Measurements from ENCODE around the gene STOX2.

DNA sequence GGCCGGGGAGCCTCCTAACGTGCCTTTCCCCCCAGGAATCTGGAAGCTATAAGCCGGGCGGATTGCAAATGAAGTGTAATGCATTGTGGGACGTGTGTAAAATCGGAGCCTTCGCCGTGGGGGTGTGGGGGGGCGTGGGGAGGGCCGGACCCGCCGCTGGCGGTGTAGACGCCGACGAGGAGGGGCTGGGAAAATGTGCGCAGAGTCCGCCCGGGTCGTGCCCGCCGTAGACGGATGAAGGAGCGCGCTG, 1.3 kb downstream of the STOX2 start:
- TF ChIP-seq CTCF (IDR thresholded peaks at IDR 0.05; ENCODE audit: low read depth, low read length, poor library complexity, severe bottlenecking): no peak
- TF ChIP-seq EZH2phosphoT487 (IDR thresholded peaks at IDR 0.05; ENCODE audit: borderline replicate concordance, low read length): no peak

Data from DOHH2 (cell line).